Bronchial epithelial cell (primary cell): ENCODE data around the gene CTNND2. TPM values are rescaled to one million over a fixed set of nuclear protein-coding genes. Genes with fewer than 3 reads are reported as not detected.

Experiments
- DNase-seq: peaks from one replicate; pipeline ENCODE4 v3.0.0-alpha.2; 2010; ENCODE audit warnings: low read depth
- FAIRE-seq: peaks from 2 replicates; lab custom pipeline; 2011; peaks lifted over from hg19 to GRCh38; lab: Jason Lieb, UNC
- H3K27me3 ChIP-seq: 2 replicates; pipeline ENCODE4 v1.5.1; 2011; ENCODE audit warnings: low read length; ENCODE audit not compliant: control insufficient read depth, insufficient read depth
- H3K36me3 ChIP-seq: 2 replicates; pipeline ENCODE4 v1.5.1; 2011; ENCODE audit warnings: low read length; ENCODE audit not compliant: control insufficient read depth, insufficient read depth
- H3K4me3 ChIP-seq: 2 replicates; pipeline ENCODE4 v1.5.1; 2011; ENCODE audit warnings: mild to moderate bottlenecking, low read depth, low read length, control low read depth
- total RNA-seq: library from RNA; depleted of rRNA; stranded (reverse); fragments of >200 nt; gene quantifications from 2 replicates; pipeline ENCODE4 v1.2.1, GENCODE V29; 2014
- TF ChIP-seq, protein P1 (sequence below): IDR thresholded peaks from 2 replicates; pipeline ENCODE4 v1.5.1; 2011; ENCODE audit warnings: mild to moderate bottlenecking, moderate library complexity, low read length, control low read depth, inconsistent platforms; ENCODE audit not compliant: insufficient read depth, severe bottlenecking

Gene CTNND2
- total RNA-seq, 1 donor from 2014 or later = not detected

DNA sequence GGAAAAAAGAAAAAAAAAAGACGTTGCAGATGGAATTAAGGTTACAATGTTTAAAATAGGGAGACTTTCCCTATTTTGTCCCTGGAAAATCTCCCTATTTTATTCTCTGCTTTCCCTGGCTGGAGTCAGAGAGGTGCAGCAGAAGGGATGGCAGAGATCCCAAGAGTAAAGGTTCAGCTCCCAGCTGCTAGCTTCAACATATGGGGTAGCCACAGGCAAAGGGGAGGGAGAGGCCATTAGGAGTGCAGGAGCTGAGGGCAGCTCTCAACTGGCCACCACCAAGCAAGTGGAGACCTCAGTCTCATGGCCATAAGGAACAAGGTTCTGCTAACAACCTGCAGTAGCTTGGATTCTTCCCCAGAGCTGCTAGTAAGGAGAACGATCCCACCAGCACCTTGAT lies 776.2 kb downstream of the CTNND2 start:
- H3K4me3 ChIP-seq = no peak overlapping the region
- no peak for DNase-seq
- TF ChIP-seq, protein P1, sequence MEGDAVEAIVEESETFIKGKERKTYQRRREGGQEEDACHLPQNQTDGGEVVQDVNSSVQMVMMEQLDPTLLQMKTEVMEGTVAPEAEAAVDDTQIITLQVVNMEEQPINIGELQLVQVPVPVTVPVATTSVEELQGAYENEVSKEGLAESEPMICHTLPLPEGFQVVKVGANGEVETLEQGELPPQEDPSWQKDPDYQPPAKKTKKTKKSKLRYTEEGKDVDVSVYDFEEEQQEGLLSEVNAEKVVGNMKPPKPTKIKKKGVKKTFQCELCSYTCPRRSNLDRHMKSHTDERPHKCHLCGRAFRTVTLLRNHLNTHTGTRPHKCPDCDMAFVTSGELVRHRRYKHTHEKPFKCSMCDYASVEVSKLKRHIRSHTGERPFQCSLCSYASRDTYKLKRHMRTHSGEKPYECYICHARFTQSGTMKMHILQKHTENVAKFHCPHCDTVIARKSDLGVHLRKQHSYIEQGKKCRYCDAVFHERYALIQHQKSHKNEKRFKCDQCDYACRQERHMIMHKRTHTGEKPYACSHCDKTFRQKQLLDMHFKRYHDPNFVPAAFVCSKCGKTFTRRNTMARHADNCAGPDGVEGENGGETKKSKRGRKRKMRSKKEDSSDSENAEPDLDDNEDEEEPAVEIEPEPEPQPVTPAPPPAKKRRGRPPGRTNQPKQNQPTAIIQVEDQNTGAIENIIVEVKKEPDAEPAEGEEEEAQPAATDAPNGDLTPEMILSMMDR = no peak
- no peaks in the 10 kb centered on the region for H3K27me3 ChIP-seq
- H3K36me3 ChIP-seq = no peaks in the 10 kb centered on the region
- no peak for FAIRE-seq

DNA sequence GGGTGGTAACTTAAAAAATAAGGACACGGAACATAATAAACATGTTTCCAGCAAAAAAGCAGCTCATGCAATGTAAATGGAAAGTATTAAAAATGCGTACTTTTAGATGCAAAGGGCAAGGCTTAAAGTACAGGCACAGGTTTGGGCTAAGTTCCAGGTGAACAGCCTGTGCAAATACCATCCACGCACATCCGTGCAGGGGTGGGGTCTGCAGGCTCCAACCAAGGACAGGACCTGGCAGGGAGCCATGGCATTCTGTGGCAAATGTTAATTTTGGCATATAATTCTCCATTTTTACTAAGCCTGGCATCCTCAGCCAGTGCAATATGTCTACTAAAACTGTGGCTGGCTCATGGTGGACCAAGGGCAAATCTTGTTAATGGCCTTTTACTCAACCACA lies 777.4 kb downstream of the CTNND2 start:
- H3K36me3 ChIP-seq = no peaks in the 10 kb centered on the region
- FAIRE-seq (no peak), DNase-seq (no peak)
- H3K4me3 ChIP-seq = no peak overlapping the region
- no peaks in the 10 kb centered on the region for H3K27me3 ChIP-seq
- TF ChIP-seq, protein P1 = no peak

DNA sequence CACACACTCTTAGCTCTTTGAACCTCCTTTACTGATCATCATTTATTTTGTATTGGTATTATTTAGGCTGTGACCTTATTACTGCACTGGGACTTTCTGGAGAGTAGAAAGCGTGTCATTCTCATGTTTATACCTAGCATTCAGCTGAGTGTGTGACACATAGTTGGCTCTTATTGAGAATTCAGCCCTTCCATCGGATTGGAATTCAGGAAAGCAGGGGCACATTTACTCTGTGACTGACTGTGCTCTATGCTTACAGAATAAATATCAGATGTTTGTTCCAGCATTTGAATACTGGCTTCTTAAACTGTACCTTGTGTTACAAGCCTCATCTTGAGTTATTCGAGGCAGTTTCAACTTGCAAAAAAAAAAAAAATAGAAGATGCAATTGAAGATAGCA lies 782.4 kb downstream of the CTNND2 start:
- H3K36me3 ChIP-seq = no peaks in the 10 kb centered on the region
- FAIRE-seq = no peak
- no peak overlapping the region for H3K4me3 ChIP-seq
- no peak for DNase-seq
- no peaks in the 10 kb centered on the region for H3K27me3 ChIP-seq
- TF ChIP-seq, protein P1 = no peak

DNA sequence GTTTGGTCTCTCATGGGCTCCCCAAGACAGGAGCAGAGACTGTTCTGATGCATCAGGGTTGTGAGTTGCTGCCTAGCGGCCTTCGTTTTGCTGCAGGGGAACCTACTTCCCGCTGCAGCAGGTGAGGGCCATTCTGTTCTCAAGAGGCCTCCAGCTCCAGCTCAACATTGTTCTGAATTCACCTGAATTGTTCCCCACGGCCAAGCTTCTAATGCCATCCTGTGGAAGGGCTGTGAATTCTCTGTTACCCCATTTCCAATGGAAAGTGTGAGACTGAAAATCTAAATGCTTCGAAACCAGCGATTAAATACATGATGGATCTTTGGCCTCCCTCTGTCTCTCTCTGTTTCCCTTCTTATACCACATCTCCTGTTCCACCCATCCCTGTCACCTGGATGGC lies 794.1 kb downstream of the CTNND2 start:
- Histone ChIP-seq H3K27me3 (no peaks in the 10 kb centered on the region), H3K4me3 (no peak overlapping the region), H3K36me3 (no peaks in the 10 kb centered on the region)
- FAIRE-seq = no peak
- TF ChIP-seq, protein P1 = no peak
- no peak for DNase-seq

DNA sequence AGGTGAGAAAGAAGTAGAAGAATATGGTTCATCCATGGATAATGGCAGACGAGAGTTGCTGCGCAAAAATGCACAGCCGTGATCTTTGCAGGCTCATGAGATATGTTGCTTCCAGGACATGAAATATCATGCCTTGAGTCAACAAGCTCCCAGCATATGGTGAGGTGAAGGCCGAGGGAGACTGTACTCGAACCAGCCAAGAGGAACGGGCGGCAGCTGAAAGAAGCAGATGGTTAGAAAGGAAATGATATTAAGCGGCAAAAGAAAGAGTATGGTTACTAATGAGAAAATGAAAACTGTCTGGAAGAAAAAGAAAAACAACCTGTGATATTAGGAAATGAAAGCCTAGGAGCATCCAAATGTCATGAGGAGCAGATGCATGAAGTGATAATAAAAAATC lies 798.5 kb downstream of the CTNND2 start:
- Histone ChIP-seq H3K4me3 (no peak overlapping the region), H3K27me3 (no peaks in the 10 kb centered on the region), H3K36me3 (no peaks in the 10 kb centered on the region)
- FAIRE-seq (no peak), DNase-seq (no peak)
- TF ChIP-seq, protein P1 = no peak

DNA sequence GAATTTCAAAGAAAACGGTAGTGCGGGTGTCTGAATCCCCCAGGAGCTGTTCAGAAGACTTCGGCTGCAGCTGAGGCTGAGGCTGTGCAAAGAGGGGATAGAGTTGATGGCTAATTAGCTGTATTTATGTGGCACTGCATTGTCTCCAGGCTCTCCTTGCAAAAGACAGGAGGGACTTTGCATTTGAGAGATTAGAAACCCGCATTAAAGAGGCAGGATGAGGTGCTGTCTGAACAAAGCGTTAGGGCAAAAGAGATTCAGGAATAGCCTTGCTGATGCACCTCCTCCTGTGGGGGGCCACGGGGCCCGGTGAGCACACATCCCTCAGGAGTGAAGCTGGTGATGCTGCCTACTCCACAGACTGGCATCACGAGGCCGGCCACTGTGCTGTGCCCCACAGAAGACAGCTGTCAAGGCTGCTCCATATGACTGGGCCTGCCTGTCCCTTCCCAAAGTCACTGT lies 799.6 kb downstream of the CTNND2 start:
- Histone ChIP-seq H3K27me3 (no peaks in the 10 kb centered on the region), H3K4me3 (no peak overlapping the region), H3K36me3 (no peaks in the 10 kb centered on the region)
- no peak for FAIRE-seq
- TF ChIP-seq, protein P1 = no peak
- DNase-seq = no peak
